GM12878 (cell line): Measurements from ENCODE around the gene TK1. TPM values are rescaled to one million over a fixed set of nuclear protein-coding genes. Genes with fewer than 3 reads are reported as not detected.

Experiments used
- ATF2 ChIP-seq: IDR thresholded peaks from 2 replicates; pipeline ENCODE4 v1.6.1; 2012; ENCODE audit warnings: low read length, inconsistent platforms
- CBX5 ChIP-seq: sonication (generic); IDR thresholded peaks from 2 replicates; pipeline ENCODE4 v1.6.1; 2016; ENCODE audit warnings: low read depth, moderate library complexity, mild to moderate bottlenecking, inconsistent platforms
- CUX1 ChIP-seq: IDR thresholded peaks from 2 replicates; pipeline ENCODE4 v1.6.1; 2012; ENCODE audit warnings: improper control_type of control experiment, low read depth, low read length; ENCODE audit not compliant: insufficient replicate concordance
- FOXK2 ChIP-seq: fragments of 450-650 bp; IDR thresholded peaks from 2 replicates; pipeline ENCODE4 v1.6.1; 2017; ENCODE audit warnings: mild to moderate bottlenecking, moderate library complexity
- MLLT1 ChIP-seq: fragments of 450-650 bp; IDR thresholded peaks from 2 replicates; pipeline ENCODE4 v1.6.1; 2016; ENCODE audit warnings: mild to moderate bottlenecking
- NFYA ChIP-seq: IDR thresholded peaks from 2 replicates; pipeline ENCODE4 v1.6.1; 2011; ENCODE audit warnings: low read depth, mild to moderate bottlenecking, low read length, improper control_type of control experiment, borderline replicate concordance
- NFYB ChIP-seq: IDR thresholded peaks from 2 replicates; pipeline ENCODE4 v1.6.1; 2011; ENCODE audit warnings: low read depth, mild to moderate bottlenecking, low read length, improper control_type of control experiment, moderate library complexity; ENCODE audit not compliant: insufficient read depth
- NR2C1 ChIP-seq: fragments of 450-650 bp; IDR thresholded peaks from 2 replicates; pipeline ENCODE4 v1.6.1; 2017; ENCODE audit warnings: antibody characterized with exemption, mild to moderate bottlenecking, moderate library complexity
- POU2F2 ChIP-seq: IDR thresholded peaks from 3 replicates; pipeline ENCODE4 v1.6.1; 2011; ENCODE audit warnings: low read depth, mild to moderate bottlenecking, low read length, borderline replicate concordance
- SKIL ChIP-seq: fragments of 450-650 bp; IDR thresholded peaks from 2 replicates; pipeline ENCODE4 v1.6.1; 2017; ENCODE audit warnings: mild to moderate bottlenecking, low read depth, inconsistent platforms; ENCODE audit not compliant: poor library complexity, severe bottlenecking
- SPI1 ChIP-seq: IDR thresholded peaks from 2 replicates; pipeline ENCODE4 v1.6.1; 2011; ENCODE audit warnings: low read depth, mild to moderate bottlenecking, low read length, moderate library complexity, borderline replicate concordance; ENCODE audit not compliant: insufficient read depth
- SRF ChIP-seq, 2 experiments: IDR thresholded peaks; 2 replicates each; pipeline ENCODE4 v1.6.1; 2011; ENCODE audit warnings: low read depth in 2 of 2, low read length in 2 of 2, mild to moderate bottlenecking in 1 of 2, moderate library complexity in 1 of 2
- SUZ12 ChIP-seq: fragments of 200-600 bp; sonication (generic); IDR thresholded peaks from one replicate; pipeline ENCODE4 v1.6.1; 2018; ENCODE audit warnings: antibody characterized with exemption, mild to moderate bottlenecking; ENCODE audit not compliant: unreplicated experiment
- TBL1XR1 ChIP-seq: IDR thresholded peaks from 2 replicates; pipeline ENCODE4 v1.6.1; 2012; ENCODE audit warnings: low read depth, low read length, improper control_type of control experiment
- TCF7 ChIP-seq: IDR thresholded peaks from 2 replicates; pipeline ENCODE4 v1.6.1; 2014; ENCODE audit warnings: antibody characterized with exemption, borderline replicate concordance
- WRNIP1 ChIP-seq: IDR thresholded peaks from 2 replicates; pipeline ENCODE4 v1.6.1; 2011; ENCODE audit warnings: low read depth, low read length, improper control_type of control experiment, borderline replicate concordance
- ZBTB33 ChIP-seq: fragments of 450-650 bp; IDR thresholded peaks from 2 replicates; pipeline ENCODE4 v1.6.1; 2017; ENCODE audit warnings: mild to moderate bottlenecking
- polyA plus RNA-seq, 11 experiments: library from polyadenylated mRNA; depleted of rRNA in 4 of 11; unstranded in 6 of 11; stranded (reverse) in 5 of 11; fragments of >200 nt; fragmentation: Nextera tagmentation in 4 of 11; fragmentation: Illumina TruSeq in 1 of 11; extraction: Ambion mirVana in 4 of 11; extraction: Trizol in 1 of 11; gene quantifications; 1 replicate in 1 of 11; 2 replicates in 10 of 11; pipeline versions ENCODE4 v1.2.1 to v1.2.3, GENCODE V29; 2011 to 2016; ENCODE audit warnings: inconsistent platforms in 2 of 11, missing spikeins in 2 of 11, low read depth in 1 of 11
- total RNA-seq, 4 experiments: library from RNA; depleted of rRNA in 3 of 4; stranded (reverse); fragments of >200 nt in 3 of 4; fragmentation: Illumina TruSeq in 1 of 4; extraction: Trizol in 1 of 4; gene quantifications; 2 replicates each; pipeline versions ENCODE4 v1.2.1 to v1.2.3, GENCODE V29; 2013 to 2021

The TK1 gene
- total and polyA plus RNA-seq, 10 of the 15 experiments (the other 5 are each of a cell fraction or from before 2014, with no cell fraction given) = 4.6 to 175 (median 77.9) TPM

GRCh38 chr17:78147315-78147998 is 39.4 kb downstream of the TK1 start (continued):
- no peak for TF ChIP-seq ZBTB33
- peak; percentile 52 for TF ChIP-seq SPI1
- TF ChIP-seq CUX1 = peak; percentile 20
- TF ChIP-seq SKIL = peak; percentile 82
- TF ChIP-seq POU2F2 = peak; percentile 70; the same call in 2 of the 3 replicates
- peak; percentile 61 for TF ChIP-seq NR2C1
- peak; percentile 49; the same call in 1 of the 2 replicates for TF ChIP-seq MLLT1
- no peak for TF ChIP-seq SRF (IDR thresholded peaks at IDR 0.05; ENCODE audit: low read depth in 2 of 2, low read length in 2 of 2)
- TF ChIP-seq NFYB = no peak
- no peak for TF ChIP-seq WRNIP1
- peak; percentile 37; the same call in 1 of the 2 replicates for TF ChIP-seq TBL1XR1
- TF ChIP-seq SUZ12 = no peak
- no peak for TF ChIP-seq TCF7
- no peak for TF ChIP-seq FOXK2
- no peak for TF ChIP-seq NFYA
- TF ChIP-seq CBX5 = no peak
- no peak; the same call in 1 of the 2 replicates for TF ChIP-seq ATF2
